RWPE1 (cell line): ENCODE measurements around the gene KIAA1614.
"Not testable (repeated sequence)": the region's sequence is repeated elsewhere in the genome, so short reads cannot be mapped to it uniquely, and the experiment has no call there.

Source experiments
- CTCF ChIA-PET: fragments of 350-600 bp; sonication (Branson Sonifier 250); formaldehyde crosslinking; extraction: SDS; loops from one replicate; lab custom pipeline; 2021; lab: Yijun Ruan, JAX
- POLR2A ChIA-PET: fragments of 400-600 bp; formaldehyde crosslinking; extraction: SDS; loops from one replicate; lab custom pipeline; 2020; ENCODE audit warnings: antibody characterized with exemption; ENCODE audit not compliant: low non-redundant PET; lab: Yijun Ruan, JAX
- DNase-seq: peaks from one replicate; pipeline ENCODE4 v3.0.0; 2012; ENCODE audit warnings: low spot score
- H3K27ac ChIP-seq: fragments of 450-650 bp; 2 replicates; pipeline ENCODE4 v1.5.1; 2017
- CTCF ChIP-seq: fragments of 450-650 bp; conservative IDR thresholded peaks from 2 replicates; pipeline ENCODE4 v1.5.1; 2017; ENCODE audit warnings: low read depth, mild to moderate bottlenecking

KIAA1614 gene

GRCh38 chr1:180962178-180962577 lies 49.5 kb downstream of the KIAA1614 start:
- no peak for TF ChIP-seq CTCF
- CTCF ChIA-PET, result interaction anchor here (0.6 to 0.7 kb wide), 2 partner anchors 245 to 709 kb away, joined by 3 read pairs; no protein-coding TSS in a partner anchor
- no peak for DNase-seq
- POLR2A ChIA-PET, result no interaction called here
- no peak overlapping the region for H3K27ac ChIP-seq

- POLR2A ChIA-PET, result no interaction called here
- no peak for TF ChIP-seq CTCF
- CTCF ChIA-PET, result interaction anchor here (0.6 kb wide), 2 partner anchors 39 to 69 kb away, joined by 3 read pairs; no protein-coding TSS in a partner anchor
- DNase-seq, result no peak
- no peak overlapping the region for H3K27ac ChIP-seq
These were observed 51.4 kb downstream of the KIAA1614 start for GRCh38 chr1:180964056-180964455.

GRCh38 chr1:180964595-180964994 lies 51.9 kb downstream of the KIAA1614 start:
- H3K27ac ChIP-seq, result no peak overlapping the region
- no peak for TF ChIP-seq CTCF
- ChIA-PET POLR2A (no interaction called here), CTCF (interaction anchor here (0.7 kb wide), 1 partner anchor 314 kb away, joined by 3 read pairs; no protein-coding TSS in a partner anchor)
- no peak for DNase-seq

GRCh38 chr1:180966312-180966711 lies 53.6 kb downstream of the KIAA1614 start:
- POLR2A ChIA-PET, result no interaction called here
- CTCF ChIA-PET, result interaction anchor here (0.7 kb wide), 1 partner anchor 790 kb away, joined by 3 read pairs; no protein-coding TSS in a partner anchor
- no peak overlapping the region for H3K27ac ChIP-seq
- no peak for DNase-seq
- no peak for TF ChIP-seq CTCF

GRCh38 chr1:180966744-180967536 lies 54.2 kb downstream of the KIAA1614 start:
- CTCF ChIA-PET, result interaction anchor here (0.7 kb wide), 1 partner anchor 790 kb away, joined by 3 read pairs; no protein-coding TSS in a partner anchor
- H3K27ac ChIP-seq, result no peak overlapping the region
- POLR2A ChIA-PET, result no interaction called here
- DNase-seq, result no peak
- TF ChIP-seq CTCF, result no peak

GRCh38 chr1:180967558-180967957 lies 54.9 kb downstream of the KIAA1614 start:
- CTCF ChIA-PET, result no interaction called here
- POLR2A ChIA-PET, result no interaction called here
- TF ChIP-seq CTCF, result no peak
- H3K27ac ChIP-seq, result no peak overlapping the region
- DNase-seq, result no peak

GRCh38 chr1:180968834-180969233 lies 56.1 kb downstream of the KIAA1614 start:
- POLR2A ChIA-PET, H3K27ac ChIP-seq, DNase-seq: not testable (repeated sequence)
- CTCF ChIA-PET, result interaction anchor here (0.6 kb wide), 1 partner anchor 87 kb away, joined by 3 read pairs; no protein-coding TSS in a partner anchor
